Measurements from ENCODE around the gene PPM1B. TPM values are rescaled to one million over a fixed set of nuclear protein-coding genes. Genes with fewer than 3 reads are reported as not detected.

The PPM1B gene
- total and polyA plus RNA-seq, 2 of the 8 experiments (the other 6 are each of a cell fraction or from before 2014, with no cell fraction given) = 43.6 to 126 TPM

DNA sequence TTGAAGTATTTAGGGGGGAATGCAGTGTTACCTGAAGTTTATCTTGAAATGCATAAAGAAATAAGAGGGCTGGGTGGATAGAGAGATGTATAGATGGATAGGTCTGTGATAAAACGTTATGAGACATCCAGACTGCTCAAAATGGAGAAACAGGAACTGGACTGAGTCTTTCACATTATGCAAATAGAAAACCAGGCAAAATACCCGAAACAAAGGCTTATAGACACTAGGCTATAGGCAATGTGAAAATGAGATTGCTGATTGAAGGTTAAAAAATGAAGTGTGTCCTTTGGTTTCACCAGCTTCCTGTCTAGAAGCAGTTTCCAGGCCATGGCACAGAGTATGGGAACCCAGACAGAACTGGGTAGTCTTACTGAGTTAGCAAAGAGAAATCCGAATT, 81.7 kb downstream of the PPM1B start:
- Histone ChIP-seq H4K91ac (replicated peaks; ENCODE audit: insufficient read length, low read length) (no peak overlapping the region), H2AFZ (ENCODE audit: low read length) (no peak overlapping the region), H2AK5ac (ENCODE audit: low read depth, low read length) (no peak overlapping the region), H3K4me2 (ENCODE audit: insufficient read depth in 1 of 2, low read depth in 2 of 2, low read length in 2 of 2) (no peak overlapping the region), H3K9me3 (ENCODE audit: insufficient read depth in 2 of 2, low read depth in 1 of 2, low read length in 1 of 2) (no peaks in the 10 kb centered on the region; a peak in 1 of 4 replicates), H2BK120ac (replicated peaks; ENCODE audit: low read depth, low read length) (no peak overlapping the region), H3K18ac (ENCODE audit: extremely low read depth, low read length) (no peak overlapping the region), H2BK5ac (ENCODE audit: low read depth, low read length) (no peak overlapping the region), H3K14ac (ENCODE audit: insufficient read length) (no peak overlapping the region), H3K4me1 (replicated peaks in 1 of 4; ENCODE audit: control insufficient read depth in 3 of 4, insufficient read depth in 4 of 4, low read length in 3 of 4) (peaks cover 0 to 4% (median 2%) of the 10 kb centered on the region in 4 experiments; a peak in 5 of 7 replicates), H3K27me3 (replicated peaks in 1 of 4; ENCODE audit: control insufficient read depth in 3 of 4, extremely low read depth in 1 of 4, insufficient read depth in 3 of 4, low read length in 3 of 4) (no peaks in the 10 kb centered on the region), H3K79me2 (ENCODE audit: control insufficient read depth in 1 of 2, insufficient read depth in 2 of 2, low read length in 2 of 2) (no peaks in the 10 kb centered on the region), H4K8ac (ENCODE audit: extremely low read depth, insufficient read depth, low read length) (no peak overlapping the region), H3K23ac (ENCODE audit: insufficient read length) (no peak overlapping the region), H3K79me1 (ENCODE audit: low read depth, low read length) (no peaks in the 10 kb centered on the region), H3K23me2 (ENCODE audit: low read depth, low read length) (no peaks in the 10 kb centered on the region), H2BK12ac (ENCODE audit: low read depth, low read length) (no peak overlapping the region), H3K36me3 (ENCODE audit: control insufficient read depth in 2 of 4, insufficient read depth in 4 of 4, low read length in 3 of 4) (no peaks in the 10 kb centered on the region), H3K4me3 (ENCODE audit: extremely low read depth in 1 of 4, insufficient read depth in 2 of 4, low read depth in 3 of 4, low read length in 4 of 4) (no peak overlapping the region), H3K4ac (replicated peaks; ENCODE audit: insufficient read length, low read depth, low read length) (no peak overlapping the region), H2BK20ac (ENCODE audit: low read length) (no peak overlapping the region), H3K9ac (replicated peaks in 1 of 4; ENCODE audit: extremely low read depth in 1 of 4, low read depth in 3 of 4, low read length in 3 of 4) (no peak overlapping the region), H3K56ac (replicated peaks; ENCODE audit: insufficient read length, low read depth, low read length) (no peak overlapping the region), H3K27ac (ENCODE audit: low read depth, low read length) (no peak overlapping the region), H4K20me1 (replicated peaks in 1 of 2; ENCODE audit: control insufficient read depth in 1 of 2, insufficient read depth in 2 of 2, low read length in 2 of 2) (no peaks in the 10 kb centered on the region), H4K5ac (ENCODE audit: insufficient read length, low read depth, low read length) (no peak overlapping the region), H2BK15ac (ENCODE audit: low read length) (no peak overlapping the region)
- 87% methylated on average over 3 of the region's 3 CpGs; no CpG with 5 or more reads in 1 of the 2 experiments for WGBS, 2 experiments (ENCODE audit: extremely low coverage in 1 of 2, insufficient coverage in 1 of 2, insufficient read length in 1 of 2, insufficient replicate concordance in 2 of 2, low coverage in 1 of 2, low lambda C conversion rate in 2 of 2, missing lambda C conversion rate in 1 of 2)
- DNase-seq (ENCODE audit: low read depth in 1 of 2, low spot score in 2 of 2) (no peak), FAIRE-seq (no peak)
- ChIA-PET POLR2A (ENCODE audit: partially characterized antibody) (interaction anchor here (0.6 kb wide), 1 partner anchor 100 kb away, joined by 3 read pairs; no protein-coding TSS in a partner anchor), CTCF (ENCODE audit: partially characterized antibody) (interaction anchor here (0.7 to 3.5 kb wide), 8 partner anchors 12 to 464 kb away, joined by 3 to 13 read pairs (median 4); no protein-coding TSS in a partner anchor)
- TF ChIP-seq POU5F1 (IDR thresholded peaks at IDR 0.05; ENCODE audit: low read depth, low read length) (no peak), TCF12 (IDR thresholded peaks at IDR 0.05; ENCODE audit: low read depth, low read length) (no peak), KDM5A (IDR thresholded peaks at IDR 0.05; ENCODE audit: low read length) (no peak), ASH2L (IDR thresholded peaks at IDR 0.05; ENCODE audit: low read length) (no peak), CEBPB (IDR thresholded peaks at IDR 0.05; ENCODE audit: low read depth, low read length) (no peak), POLR2A (IDR thresholded peaks at IDR 0.05; ENCODE audit: control extremely low read depth in 1 of 2, low read depth in 2 of 2, low read length in 2 of 2) (no peak), SIRT6 (IDR thresholded peaks at IDR 0.05; ENCODE audit: low read length) (no peak), CBX5 (IDR thresholded peaks at IDR 0.05; ENCODE audit: low read depth, low read length) (no peak), RAD21 (IDR thresholded peaks at IDR 0.05 in 1 of 2, conservative IDR thresholded peaks at IDR 0.05 in 1 of 2; ENCODE audit: low read depth in 2 of 2, low read length in 2 of 2) (no peak), RFX5 (IDR thresholded peaks at IDR 0.05; ENCODE audit: borderline replicate concordance, low read depth, low read length) (no peak)
- TF ChIP-seq, protein P1, sequence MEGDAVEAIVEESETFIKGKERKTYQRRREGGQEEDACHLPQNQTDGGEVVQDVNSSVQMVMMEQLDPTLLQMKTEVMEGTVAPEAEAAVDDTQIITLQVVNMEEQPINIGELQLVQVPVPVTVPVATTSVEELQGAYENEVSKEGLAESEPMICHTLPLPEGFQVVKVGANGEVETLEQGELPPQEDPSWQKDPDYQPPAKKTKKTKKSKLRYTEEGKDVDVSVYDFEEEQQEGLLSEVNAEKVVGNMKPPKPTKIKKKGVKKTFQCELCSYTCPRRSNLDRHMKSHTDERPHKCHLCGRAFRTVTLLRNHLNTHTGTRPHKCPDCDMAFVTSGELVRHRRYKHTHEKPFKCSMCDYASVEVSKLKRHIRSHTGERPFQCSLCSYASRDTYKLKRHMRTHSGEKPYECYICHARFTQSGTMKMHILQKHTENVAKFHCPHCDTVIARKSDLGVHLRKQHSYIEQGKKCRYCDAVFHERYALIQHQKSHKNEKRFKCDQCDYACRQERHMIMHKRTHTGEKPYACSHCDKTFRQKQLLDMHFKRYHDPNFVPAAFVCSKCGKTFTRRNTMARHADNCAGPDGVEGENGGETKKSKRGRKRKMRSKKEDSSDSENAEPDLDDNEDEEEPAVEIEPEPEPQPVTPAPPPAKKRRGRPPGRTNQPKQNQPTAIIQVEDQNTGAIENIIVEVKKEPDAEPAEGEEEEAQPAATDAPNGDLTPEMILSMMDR (IDR thresholded peaks at IDR 0.05; ENCODE audit: control extremely low read depth in 1 of 3, insufficient read depth in 1 of 3, low read depth in 1 of 3, low read length in 3 of 3) = no peak
- TF ChIP-seq, protein P2, sequence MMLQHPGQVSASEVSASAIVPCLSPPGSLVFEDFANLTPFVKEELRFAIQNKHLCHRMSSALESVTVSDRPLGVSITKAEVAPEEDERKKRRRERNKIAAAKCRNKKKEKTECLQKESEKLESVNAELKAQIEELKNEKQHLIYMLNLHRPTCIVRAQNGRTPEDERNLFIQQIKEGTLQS (IDR thresholded peaks at IDR 0.05; ENCODE audit: insufficient read depth, low read depth, low read length) = no peak
